Bone marrow (tissue), 2 donors: ENCODE results near the gene TRIM29.

Source experiments
- DNase-seq, 2 donors: peaks; one replicate each; lab custom pipeline; 2025; lab: John Stamatoyannopoulos, UW

TRIM29 gene

DNA sequence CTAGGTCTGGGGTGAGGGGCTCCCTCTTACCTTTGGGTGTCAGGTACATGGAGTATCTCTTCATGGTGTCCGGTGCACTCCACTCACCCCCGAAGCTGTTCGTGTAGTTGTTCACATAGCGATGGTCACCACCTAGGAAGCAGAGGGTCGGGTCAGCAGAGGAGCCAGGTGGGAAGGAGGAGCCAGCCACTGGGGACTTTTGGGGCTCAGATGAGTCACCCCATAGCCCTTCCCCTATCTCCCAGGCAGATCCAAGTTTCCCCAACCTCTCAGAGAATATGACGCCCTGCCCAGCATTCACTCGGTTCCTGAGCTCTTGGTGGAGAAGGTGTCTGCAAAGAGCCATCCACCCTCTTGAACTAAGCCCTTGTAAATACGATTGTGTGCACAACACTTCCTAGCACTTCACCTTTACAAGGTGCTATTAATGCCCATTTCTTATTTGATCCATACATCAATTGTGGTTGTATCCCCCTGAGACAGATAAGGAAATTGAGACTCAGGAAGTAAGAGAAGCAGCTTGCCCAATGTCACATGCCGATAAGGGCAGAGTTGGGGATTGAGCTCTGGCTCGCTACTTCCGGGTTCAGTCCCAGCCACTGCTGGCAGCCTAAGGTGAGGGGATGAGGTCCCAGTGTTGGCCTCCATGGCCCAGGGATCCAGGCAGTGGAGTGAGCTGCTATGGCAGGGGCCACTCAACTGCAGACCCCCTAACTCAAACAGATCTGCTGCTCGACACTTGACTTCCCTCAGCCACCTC lies 14.8 kb downstream of the TRIM29 start:
- DNase-seq = no peak

DNA sequence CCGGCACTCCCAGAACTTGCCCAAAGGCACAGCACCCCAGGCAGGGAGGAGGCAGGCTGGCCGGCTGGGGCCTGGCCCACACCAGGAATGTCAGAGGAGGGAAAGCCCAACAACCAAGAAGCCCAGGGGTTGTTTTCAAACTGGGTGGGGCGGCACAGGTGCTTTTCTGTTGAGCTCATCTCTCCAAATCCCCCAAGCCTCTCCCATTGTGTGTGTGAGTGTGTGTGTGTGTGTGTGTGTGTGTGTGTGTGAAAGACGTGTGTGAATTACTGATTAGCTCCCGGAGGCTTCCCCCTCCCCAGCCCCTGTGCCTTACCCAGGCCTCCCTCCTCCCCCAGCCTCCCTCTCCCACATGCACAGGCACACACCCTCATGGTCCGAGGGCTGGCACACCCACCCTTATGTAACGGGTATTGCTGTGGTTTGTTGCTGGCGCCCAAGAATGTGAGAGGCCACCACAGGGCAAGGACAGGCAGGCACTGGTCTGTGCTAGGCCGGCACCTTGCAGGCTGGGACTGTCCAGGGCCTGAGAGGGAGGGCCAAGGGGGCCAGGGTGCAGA lies 15.9 kb downstream of the TRIM29 start:
- no peak for DNase-seq

DNA sequence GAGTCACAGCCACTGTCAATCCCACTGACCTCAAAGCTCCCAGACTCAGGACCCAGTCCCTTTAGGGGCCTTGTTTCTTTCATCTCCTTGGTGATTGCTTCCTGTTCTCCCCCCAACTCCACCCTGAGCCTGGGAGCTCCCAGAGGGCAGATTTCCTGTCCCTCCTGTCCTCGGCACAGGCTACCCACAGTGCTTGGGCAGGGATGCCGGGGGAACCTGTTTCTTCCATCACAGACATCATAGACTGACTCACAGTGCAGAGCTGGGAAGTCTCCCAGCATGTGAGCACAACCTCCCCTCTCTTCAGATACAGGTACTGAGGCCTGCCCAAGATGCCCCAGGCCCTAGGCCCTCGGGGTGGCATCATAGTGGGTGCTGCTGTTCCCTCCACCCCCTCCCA lies 16.6 kb downstream of the TRIM29 start:
- no peak for DNase-seq

DNA sequence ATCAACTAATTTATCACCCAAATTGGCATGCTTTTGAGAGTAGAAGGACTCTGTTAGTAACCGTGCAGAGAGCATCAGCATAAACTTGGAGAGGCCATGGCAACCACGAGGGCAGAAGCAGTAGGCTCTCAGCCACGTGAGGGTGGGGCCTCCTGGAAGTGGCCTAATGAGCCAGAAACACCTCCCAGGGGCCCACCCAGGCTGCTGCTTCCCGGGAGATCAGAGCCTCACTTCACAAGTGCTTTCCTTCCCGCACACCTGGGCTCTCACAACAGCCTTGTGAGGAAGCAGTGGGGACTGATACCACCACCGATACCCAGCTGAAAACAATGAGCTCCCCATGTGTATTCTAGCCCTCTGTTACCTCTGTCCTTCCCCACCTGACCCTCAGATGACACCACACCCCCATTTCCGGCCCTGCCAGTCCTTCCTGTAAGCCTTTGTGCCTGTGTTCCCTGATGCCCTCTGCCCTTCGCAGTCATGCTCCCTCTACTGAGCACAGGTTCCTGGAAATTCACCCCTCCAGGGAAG lies 17.0 kb downstream of the TRIM29 start:
- DNase-seq = no peak

DNA sequence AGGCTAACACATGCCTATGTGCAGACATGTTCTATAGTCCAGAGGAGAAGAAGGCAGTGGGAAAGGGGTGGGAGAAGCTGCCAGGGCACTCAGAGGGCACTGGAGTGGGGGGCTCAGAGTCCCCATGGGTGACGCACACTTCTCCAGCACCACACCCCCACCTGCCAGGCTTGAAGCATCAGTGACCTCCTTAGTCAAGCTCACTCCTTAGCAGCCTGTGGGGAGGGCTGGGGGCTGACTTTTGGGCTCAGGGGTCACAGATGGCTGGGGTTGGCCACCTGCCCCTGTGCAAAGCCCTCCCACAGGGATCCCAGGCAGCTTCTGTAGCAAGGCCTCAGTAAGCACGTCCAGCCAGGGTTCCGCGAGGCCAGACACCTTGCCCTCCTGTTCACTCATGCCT lies 18.8 kb downstream of the TRIM29 start:
- DNase-seq = no peak

DNA sequence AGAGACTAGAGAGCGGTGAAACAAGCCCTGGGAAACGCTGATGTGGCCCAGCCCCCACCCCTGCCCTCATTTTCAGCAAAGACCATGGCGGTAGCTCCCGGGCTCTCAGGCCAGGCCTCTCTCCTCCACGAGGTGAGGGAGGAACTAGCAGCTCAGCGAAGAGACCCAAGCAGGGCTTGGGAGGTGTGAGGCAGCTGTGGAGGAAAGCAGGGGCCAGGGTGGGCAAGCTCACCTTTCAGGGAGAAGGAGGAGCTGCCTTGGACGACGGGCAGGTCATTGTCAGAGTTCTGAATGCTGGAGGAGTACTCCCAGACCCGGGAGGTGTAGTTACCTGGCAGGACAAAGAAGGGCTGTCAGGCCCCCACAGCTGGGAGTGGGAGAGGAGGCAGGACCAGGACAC lies 19.9 kb downstream of the TRIM29 start:
- no peak for DNase-seq

DNA sequence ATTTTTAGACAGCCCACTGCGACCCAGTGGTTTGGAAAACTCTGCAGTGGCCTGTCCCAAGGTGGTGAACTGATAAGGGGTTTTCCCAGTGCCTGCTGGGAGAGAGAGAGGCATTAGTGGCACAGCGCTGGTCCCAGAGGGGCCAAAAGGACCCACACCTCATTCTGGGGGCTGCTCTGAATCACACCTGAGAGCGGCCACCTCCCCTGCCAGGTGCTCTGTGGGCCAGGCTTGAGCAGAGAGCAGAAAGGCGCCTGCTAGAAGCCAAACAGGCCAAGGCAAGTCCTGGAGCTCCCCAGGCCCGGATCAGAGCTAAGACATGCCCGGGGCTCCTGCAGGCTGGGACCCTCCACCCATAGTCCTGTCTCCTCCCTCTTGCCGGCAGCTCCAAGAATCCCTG lies 20.9 kb downstream of the TRIM29 start:
- no peak for DNase-seq

DNA sequence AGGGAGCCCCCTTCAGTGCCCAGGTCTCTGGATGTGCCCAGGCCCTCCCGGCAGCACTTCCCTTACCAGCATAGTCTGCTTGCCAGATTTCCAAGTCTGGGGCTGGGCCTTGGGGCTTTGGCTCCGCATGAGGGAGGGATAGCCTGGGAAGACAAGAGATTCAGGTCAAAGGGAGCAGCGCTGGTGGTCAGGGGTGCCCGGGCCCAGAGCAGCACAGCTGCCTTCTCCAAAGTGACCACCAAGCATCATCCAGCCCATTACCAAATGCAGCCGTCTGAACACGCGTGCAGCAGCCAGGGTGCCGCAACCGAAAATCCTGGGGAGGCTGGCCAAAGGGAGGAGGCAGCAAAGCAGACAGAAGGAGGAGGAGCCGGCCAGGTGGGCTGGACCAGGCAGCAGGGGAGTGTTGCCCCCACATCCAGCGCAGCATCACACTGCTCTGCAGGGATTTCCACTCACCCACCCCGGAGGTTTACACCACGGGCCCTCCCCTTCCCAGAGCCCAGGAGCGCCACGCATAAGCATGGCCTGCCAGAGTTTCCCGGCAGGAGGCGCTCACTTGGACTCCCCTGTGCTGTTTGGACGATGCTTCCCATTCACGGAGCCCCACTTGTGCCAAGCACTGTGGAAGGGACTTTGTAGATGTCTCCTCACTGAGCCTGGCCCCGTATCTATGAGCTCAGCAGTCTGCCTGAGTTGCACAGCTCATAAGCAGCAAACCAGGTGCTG lies 22.5 kb downstream of the TRIM29 start:
- DNase-seq = no peak

DNA sequence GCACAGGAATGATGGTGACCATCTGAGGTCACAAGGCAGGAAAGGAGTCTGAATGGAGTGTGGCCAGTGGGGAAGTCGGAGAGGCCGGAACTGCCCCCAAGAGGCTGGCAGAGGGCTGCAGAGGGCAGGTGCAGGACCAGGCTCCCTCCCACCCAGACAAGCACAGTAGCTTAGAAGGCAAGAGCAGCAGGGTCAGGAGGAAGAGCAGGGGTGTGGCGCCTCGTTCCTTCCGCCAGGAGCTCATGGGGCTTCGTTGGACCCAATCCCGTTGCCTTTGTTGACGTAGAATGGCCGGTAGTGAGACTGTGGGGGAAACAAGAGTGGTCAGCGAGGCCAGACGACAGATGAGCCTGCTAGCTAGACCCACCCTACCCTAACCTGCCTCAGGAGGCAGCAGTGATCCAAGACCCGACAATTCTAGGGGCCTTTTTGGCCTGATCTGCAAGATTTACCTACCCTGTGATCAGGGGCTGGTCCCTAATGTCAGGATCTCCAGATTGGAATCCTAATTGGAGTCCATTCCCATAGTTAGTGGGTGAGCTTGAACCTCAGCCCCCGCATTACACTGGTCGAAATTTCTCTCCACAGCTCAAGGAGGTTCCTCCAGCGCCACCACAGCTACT lies 25.6 kb downstream of the TRIM29 start:
- no peak for DNase-seq

DNA sequence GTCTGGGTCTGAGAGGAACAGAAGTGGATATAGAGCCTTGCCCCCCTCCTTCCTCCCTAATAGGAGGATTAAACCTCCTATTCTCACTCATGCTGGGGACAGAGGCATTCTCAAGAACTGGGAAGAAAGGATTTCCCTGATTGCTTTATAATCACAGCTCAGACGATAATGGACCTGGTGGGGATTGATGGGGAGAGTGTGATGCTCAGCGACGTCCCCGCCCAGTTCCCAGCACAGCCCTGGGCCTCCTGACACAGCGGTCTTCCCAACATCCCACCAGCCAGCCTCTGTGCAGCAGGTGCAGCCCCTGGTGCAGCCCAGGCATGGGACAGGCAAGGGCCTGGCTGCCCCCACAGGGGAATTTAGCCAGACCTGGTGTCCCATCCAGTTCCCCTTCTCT lies 28.4 kb downstream of the TRIM29 start:
- no peak for DNase-seq

DNA sequence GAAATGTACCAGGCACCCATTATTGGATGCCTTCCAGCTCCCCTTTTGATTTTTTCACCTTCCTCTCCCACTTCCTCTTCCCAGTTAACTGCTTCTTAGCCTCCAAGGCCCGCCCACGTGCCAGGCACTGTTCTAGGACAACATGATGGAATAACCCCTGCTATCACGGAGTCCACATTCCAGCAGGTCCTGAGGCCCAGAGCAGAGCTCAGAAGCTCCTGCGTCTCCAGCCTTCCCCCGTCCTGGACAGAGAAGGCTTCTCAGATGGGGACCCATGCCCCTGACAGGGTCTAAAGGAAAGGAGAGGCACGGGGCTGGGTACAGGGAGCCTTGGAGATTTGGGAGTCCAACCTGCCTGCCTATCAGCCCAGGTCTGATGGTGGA lies 29.1 kb downstream of the TRIM29 start:
- no peak for DNase-seq

DNA sequence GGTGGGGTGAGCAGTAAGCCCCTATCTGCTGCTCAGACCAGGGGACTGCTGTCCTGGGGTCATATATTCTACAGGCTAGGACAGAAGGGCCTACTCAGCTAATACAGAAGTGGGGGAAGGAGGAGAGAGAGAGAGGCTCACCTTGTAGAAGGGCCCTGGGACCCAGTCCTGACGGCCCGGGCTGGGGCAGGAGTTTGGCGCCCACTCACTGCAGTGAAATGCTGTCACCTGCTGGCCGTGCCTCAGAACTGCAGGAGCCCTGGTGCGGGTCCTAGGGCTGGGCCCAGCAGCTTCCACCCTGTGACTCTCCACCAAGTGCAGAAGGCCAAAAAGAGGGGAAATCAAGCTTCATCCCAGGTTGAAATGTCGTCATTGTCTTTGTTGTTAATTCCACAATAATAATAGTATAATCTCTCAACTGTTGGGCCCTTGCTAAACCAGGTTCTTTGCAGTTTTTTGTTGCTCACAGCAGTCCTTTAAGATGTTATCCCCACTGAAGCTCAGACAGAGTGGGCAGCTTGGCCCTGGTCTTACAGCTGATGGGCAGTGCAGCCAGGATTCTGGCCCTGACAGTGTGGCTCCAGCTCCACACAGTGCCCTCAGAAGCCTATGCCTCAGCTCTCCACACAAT lies 29.6 kb downstream of the TRIM29 start:
- DNase-seq = peak in 1 of 2 donors; percentile 12

DNA sequence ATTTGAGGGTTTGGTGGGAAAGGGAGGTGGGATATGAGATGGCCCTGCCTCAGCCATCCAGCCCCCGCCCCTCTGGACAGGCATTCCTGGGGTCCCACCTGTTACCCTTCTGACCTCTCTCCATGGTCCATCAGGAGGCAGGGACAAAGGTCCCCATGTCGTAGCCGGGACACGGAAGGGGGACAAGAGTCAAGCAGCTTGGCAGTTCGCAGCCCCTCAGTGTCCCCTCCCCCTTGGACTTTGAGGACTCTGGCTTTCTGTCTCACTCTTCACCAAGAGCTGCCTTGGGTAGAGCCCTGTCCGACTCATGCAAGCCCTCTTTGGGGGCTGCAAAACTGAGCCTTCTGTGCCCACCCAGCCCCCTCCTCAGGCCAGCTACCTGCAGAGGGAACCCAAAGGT lies 30.2 kb downstream of the TRIM29 start:
- DNase-seq = no peak

DNA sequence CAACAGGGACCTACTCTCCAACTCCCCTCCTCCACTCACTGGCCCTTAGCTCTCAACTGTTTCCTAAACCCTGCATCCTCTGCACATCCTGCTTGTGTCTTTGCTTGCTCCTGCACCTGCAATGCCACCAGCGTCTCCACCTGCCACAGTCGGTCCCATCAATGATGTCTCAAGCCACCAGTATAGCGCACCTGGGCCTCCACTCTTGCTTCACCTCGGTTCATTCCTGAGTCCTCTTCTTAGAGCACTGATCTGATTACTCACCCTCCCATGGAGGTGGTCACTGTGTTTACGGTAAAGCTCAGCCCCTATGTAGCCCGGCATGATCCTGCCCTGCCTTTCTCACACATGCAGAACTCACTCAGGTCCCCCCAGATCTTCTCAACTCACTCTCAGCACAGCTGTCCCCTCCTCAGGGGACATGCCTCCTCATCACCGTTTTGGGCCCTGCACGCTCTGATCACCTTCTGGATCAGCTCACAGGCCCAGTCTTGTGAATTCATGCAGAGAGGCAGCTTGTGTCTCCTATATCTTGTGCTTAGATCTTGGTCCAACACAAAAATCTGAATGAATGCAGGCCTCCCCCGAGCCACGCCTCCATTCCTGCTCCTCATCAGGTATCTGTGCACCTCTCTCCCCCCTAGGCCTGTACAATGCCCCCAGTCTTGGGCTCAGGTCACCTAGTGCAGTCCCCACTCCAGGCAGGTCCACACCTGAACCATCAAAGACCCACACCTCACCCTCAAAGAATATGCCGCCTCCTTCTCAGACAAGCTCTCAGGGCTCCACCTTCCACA lies 31.4 kb downstream of the TRIM29 start:
- no peak for DNase-seq

DNA sequence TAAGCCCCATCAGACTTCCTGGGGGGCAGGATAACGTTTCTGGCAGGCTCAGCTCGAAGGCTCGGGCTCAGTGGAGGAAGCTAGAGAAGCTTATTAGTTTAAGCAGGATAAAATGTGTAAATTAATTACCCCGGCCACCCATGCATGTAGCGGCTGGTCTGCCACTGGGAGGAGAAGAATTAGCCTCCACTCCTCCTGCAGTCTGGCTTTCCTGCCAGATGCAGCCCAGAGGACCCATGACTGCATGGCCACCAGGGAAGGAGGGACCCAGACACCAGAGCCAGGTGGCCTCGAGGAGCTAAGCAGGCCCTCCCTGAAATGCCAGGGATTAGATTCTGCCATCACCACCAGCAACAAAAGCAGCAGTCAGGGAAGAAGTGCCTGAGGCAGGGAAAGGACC lies 32.3 kb downstream of the TRIM29 start:
- no peak for DNase-seq

DNA sequence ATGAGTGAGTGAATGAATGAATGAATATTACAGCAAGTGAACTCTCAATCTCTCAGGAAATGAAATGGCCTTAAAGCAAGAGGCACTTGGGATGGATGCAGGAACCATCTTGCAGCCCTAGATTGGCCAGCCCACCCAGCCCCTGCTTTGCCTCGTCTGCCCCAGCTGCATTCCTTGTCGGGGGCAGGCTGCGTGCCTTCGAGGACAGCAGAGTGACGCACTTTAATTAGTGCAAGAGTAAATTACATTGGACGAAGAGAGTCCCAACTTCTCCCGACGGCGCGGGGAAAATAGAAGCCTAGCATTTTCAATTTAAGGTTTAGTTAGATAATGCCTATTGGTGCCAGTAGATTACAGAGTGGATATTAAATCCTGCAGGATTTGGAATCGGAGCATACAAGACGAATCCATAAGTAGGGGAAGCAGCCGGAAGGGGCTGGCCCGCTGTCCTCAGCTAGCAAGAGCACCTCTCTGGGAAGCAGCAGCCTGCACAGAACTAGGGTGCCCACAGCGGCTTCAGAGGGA lies 33.8 kb downstream of the TRIM29 start:
- no peak for DNase-seq

DNA sequence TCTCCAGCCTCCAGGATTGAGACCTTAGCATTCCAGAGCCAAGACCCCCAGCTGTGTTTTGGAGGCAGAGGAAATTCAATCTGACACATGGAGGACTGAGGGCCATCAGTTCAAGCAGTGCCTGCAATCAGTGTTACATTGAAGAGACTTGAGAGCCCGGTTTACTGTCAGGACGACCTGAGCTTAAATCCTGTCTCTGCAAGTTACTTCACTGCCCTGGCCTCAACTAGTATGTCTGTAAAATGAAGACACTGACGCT lies 35.1 kb downstream of the TRIM29 start:
- DNase-seq = no peak

DNA sequence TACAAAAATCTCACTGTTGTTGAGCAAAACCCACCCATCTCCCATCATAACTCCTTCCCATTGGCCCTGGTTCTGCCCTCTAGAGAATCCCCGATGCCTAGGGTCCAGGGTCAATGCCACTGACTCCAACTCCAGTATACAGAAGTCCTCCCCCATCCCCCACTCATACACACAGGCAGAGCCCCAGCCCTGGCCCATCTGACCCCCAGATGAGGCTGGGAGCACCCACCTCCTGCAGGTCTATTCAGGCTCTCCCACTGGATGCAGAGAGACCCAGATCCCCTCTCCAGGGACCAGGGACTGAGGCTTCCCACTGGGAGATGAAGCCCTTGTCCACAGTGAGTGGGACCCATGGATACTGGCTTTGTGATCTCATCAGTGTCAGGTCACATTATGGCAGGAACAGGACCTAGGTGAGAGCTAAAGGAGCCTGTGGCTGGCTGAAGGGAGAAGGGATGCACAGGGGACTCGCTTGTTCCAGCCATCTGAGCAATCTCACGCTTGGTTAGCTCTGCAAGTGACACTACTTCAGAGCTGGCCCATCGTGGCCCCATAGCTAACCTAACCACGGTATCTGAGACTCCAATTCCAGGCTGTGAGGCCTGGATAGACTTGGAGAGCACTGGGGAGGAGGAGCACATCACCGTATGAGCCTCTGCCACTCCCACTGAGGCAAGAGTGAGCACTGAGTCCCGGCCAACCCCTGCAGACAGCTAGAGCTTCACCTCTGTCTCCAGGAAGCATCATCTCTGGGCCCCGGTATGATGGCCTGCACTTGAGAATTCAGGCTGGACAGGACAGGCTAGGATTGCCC lies 35.7 kb downstream of the TRIM29 start:
- DNase-seq = no peak

DNA sequence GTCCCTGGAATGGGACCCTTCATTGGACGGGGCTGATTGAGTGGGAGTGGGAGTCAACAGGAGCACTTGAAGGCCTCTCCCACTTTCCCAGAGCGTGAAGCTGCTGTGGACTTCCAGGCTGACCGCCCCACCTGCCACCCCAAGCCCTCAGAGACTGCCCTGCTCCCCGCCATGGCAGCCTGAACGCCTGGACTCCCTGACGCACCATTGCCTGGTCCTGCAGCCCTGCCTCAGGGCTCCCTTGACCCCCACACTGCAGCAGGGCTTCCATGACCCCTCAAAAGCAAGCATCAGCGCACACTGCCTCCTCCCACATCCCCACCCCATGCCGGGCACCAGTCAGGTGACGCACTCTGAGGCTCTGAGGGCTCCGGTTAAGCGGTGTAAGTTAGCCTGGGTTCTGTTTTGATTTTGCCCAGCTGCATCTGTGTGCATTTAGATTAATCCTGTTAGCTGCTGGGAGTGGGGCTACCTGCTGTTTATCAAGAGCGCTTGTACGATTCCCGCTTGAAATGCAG lies 39.4 kb downstream of the TRIM29 start:
- no peak for DNase-seq

DNA sequence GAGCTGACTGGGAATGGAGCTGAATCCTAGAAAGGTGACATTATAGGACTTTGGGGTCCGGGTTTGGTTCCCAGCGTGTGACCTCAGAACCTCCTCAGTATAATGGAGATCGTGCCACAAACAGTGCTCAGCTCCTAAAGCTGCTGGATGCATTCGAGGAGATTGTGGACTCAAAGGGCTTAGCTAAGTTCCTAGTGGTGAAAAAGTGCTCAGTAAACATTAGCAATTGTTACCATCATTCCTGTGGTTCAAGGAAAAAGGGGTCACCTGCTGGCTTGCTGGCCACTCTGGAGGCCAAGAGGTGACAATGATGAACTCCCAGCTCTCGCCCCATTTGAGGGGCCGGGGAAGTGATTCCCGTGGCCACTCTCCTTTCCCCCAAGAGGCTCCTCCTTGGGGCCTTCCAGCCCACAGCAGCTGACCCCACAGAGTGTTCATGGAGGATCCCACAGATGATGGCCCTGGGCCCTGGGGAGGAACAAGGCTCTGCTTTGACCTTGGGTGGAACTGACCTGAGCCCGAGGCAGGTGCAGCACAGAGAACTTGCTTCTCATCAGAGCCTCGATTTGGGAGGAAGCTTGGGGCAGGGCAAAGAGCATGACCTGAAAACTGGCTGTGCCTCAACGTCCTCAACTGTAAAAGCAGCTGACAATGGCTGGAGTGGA lies 40.1 kb downstream of the TRIM29 start:
- DNase-seq = no peak
